ENCODE data around the gene LRRC72.
"Not testable (repeated sequence)": the region's sequence is repeated elsewhere in the genome, so short reads cannot be mapped to it uniquely, and the experiment has no call there.

Gene LRRC72

GRCh38 chr7:16589881-16590280 is 63.3 kb downstream of the LRRC72 start:
- in situ Hi-C loops (cut with HindIII; ENCODE audit: low pct_ligation_motif_present, low sequenced_read_pairs) = no loop called here
- no peak for TF ChIP-seq CTCF (IDR thresholded peaks at IDR 0.05; ENCODE audit: low read depth, low read length, missing control alignments)
- no peak overlapping the region for H3K4me3 ChIP-seq (ENCODE audit: low read depth, low read length)
- H3K36me3 ChIP-seq (replicated peaks) = no peaks in the 10 kb centered on the region
- H3K27ac ChIP-seq = no peak overlapping the region
- no peaks in the 10 kb centered on the region for H3K27me3 ChIP-seq (replicated peaks)
- DNase-seq = no peak

DNA sequence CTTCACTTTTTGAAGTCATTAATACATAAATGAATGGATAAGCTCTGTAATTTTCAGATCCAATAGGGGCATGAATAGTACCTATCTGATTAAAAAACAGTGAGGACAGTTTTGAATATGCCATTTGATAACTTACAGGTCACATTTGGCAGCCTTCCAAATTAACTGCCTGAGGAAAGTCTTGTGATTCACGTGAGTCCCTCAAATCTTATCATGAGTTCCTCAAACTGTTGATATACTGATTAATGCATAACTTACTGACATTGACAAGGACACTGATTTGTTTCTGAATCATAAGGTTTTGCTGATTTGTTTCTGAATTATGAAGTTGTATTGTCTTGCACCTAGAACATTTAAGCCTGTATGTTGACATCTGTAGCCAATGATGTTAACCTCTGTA is 63.8 kb downstream of the LRRC72 start:
- no peak overlapping the region for H3K27ac ChIP-seq
- no peaks in the 10 kb centered on the region for H3K27me3 ChIP-seq (replicated peaks)
- H3K4me3 ChIP-seq (ENCODE audit: low read depth, low read length) = no peak overlapping the region
- TF ChIP-seq CTCF (IDR thresholded peaks at IDR 0.05; ENCODE audit: low read depth, low read length, missing control alignments) = no peak
- no peaks in the 10 kb centered on the region for H3K36me3 ChIP-seq (replicated peaks)
- in situ Hi-C loops (cut with HindIII; ENCODE audit: low pct_ligation_motif_present, low sequenced_read_pairs) = no loop called here
- no peak for DNase-seq

DNA sequence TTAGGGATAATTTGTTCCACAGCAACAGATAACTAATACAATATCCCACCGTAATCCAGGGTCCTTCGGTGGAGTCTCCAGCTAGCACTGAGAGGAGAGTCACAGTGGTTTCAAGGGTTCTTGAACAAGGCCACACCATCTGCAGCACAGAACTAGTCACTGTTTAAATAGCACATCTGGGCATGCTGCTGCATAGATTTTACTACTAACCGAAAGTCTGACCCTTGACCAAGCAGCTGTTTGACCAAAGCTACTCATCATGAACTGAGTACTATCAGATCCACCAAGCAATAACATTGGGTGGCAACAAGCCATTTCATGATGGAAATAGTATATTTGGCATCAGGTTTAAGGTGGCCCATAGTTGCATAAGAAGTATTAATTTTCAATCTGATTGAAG is 65.8 kb downstream of the LRRC72 start:
- H3K27ac ChIP-seq = no peak overlapping the region
- no peaks in the 10 kb centered on the region for H3K36me3 ChIP-seq (replicated peaks)
- no peaks in the 10 kb centered on the region for H3K27me3 ChIP-seq (replicated peaks)
- TF ChIP-seq CTCF (IDR thresholded peaks at IDR 0.05; ENCODE audit: low read depth, low read length, missing control alignments) = no peak
- in situ Hi-C loops (cut with HindIII; ENCODE audit: low pct_ligation_motif_present, low sequenced_read_pairs) = no loop called here
- H3K4me3 ChIP-seq (ENCODE audit: low read depth, low read length) = no peak overlapping the region
- DNase-seq = no peak

DNA sequence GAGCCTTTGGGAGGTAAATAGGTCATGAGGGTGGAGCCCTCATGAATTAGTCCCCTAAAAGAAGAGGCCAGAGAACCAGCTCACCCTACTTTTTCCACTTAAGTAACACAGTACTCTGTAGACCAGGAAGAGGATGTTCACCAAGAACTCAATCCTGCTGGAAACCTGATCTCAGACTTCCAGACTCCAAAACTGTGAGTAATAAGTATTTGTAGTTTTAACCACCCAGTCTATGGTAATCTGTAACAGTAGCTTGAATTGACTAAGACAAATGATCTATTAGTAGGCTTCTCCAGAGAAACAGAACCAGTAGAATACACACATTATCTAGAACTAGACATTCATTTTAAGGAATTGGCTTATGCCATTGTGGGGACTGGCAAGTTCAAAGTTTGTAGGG is 67.4 kb downstream of the LRRC72 start:
- Histone ChIP-seq H3K4me3 (ENCODE audit: low read depth, low read length) (no peak overlapping the region), H3K36me3 (replicated peaks) (no peaks in the 10 kb centered on the region), H3K27me3 (replicated peaks) (no peaks in the 10 kb centered on the region), H3K27ac (no peak overlapping the region)
- DNase-seq = peak; percentile 15
- TF ChIP-seq CTCF (IDR thresholded peaks at IDR 0.05; ENCODE audit: low read depth, low read length, missing control alignments) = no peak
- in situ Hi-C loops (cut with HindIII; ENCODE audit: low pct_ligation_motif_present, low sequenced_read_pairs) = no loop called here

- TF ChIP-seq CTCF (IDR thresholded peaks at IDR 0.05; ENCODE audit: low read depth, low read length, missing control alignments) = no peak
- no peak for DNase-seq
- Histone ChIP-seq H3K27ac (no peak overlapping the region), H3K4me3 (ENCODE audit: low read depth, low read length) (no peak overlapping the region), H3K27me3 (replicated peaks) (no peaks in the 10 kb centered on the region), H3K36me3 (replicated peaks) (peaks cover 3% of the 10 kb centered on the region)
- in situ Hi-C loops (cut with HindIII; ENCODE audit: low pct_ligation_motif_present, low sequenced_read_pairs) = no loop called here
Observed at GRCh38 chr7:16594676-16595075, 68.1 kb downstream of the LRRC72 start.

DNA sequence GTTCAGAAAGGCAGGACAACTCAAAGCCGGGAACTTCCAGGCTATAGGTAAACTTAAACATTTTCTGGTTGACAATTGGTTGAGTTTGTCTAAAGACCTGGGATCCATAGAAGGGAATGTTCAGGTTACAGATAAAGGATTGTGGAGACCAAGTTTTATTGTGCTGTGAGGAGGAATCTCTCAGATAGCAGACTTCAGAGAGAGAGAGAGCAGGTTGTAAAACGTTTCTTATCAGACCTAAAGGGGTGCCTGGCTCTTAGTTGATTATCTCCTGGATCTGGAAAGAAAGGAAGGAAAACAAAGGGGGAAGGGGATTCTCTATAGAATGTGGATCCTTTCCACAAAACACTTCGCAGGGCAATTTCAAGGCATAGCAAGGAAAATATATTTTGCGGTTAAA is 69.0 kb downstream of the LRRC72 start:
- H3K4me3 ChIP-seq (ENCODE audit: low read depth, low read length); DNase-seq; H3K27ac ChIP-seq; in situ Hi-C loops (cut with HindIII; ENCODE audit: low pct_ligation_motif_present, low sequenced_read_pairs); H3K36me3 ChIP-seq (replicated peaks); H3K27me3 ChIP-seq (replicated peaks): not testable (repeated sequence)
